ENCODE results near the gene RNF150. TPM values are rescaled to one million over a fixed set of nuclear protein-coding genes. Genes with fewer than 3 reads are reported as not detected.

RNF150 gene
- total RNA-seq, 1 experiment from 2014 or later = 4.4 TPM

- Histone ChIP-seq H2BK120ac (ENCODE audit: low read depth, low read length, poor library complexity, severe bottlenecking) (no peak overlapping the region), H2AFZ (ENCODE audit: low read length) (no peak overlapping the region), H3K4ac (ENCODE audit: low read depth, low read length) (no peak overlapping the region), H3K79me1 (ENCODE audit: insufficient read depth, low read depth, low read length, poor library complexity, severe bottlenecking) (no peaks in the 10 kb centered on the region), H4K20me1 (ENCODE audit: control insufficient read depth, insufficient read depth, insufficient read length) (no peaks in the 10 kb centered on the region), H4K91ac (ENCODE audit: insufficient read length, low read depth, low read length) (no peak overlapping the region), H4K5ac (ENCODE audit: insufficient read length, low read depth, low read length) (no peak overlapping the region), H3K23ac (ENCODE audit: insufficient read length, low read depth, low read length) (no peak overlapping the region), H3K56ac (ENCODE audit: insufficient read length, low read depth, low read length) (no peak overlapping the region), H2AK5ac (ENCODE audit: insufficient read length, low read length) (no peak overlapping the region), H3K4me1 (ENCODE audit: insufficient read depth, low read length) (no peaks in the 10 kb centered on the region), H2BK15ac (ENCODE audit: low read depth, low read length) (no peak overlapping the region), H3K9ac (ENCODE audit: extremely low read depth, insufficient read length, low read length) (no peak overlapping the region), H3K14ac (ENCODE audit: insufficient read depth, low read length) (no peak overlapping the region), H3K18ac (ENCODE audit: insufficient read length, low read depth, low read length) (no peak overlapping the region), H3K79me2 (ENCODE audit: insufficient read depth, low read length) (no peaks in the 10 kb centered on the region; the same call in 1 of the 2 replicates), H3K4me2 (ENCODE audit: insufficient read depth, insufficient read length, low read length) (no peak overlapping the region), H3K23me2 (ENCODE audit: insufficient read length, low read depth, low read length, poor library complexity, severe bottlenecking) (no peaks in the 10 kb centered on the region), H4K8ac (replicated peaks; ENCODE audit: insufficient read length, low read depth, low read length) (no peak overlapping the region), H3T11ph (ENCODE audit: low read length) (no peak overlapping the region), H2BK5ac (ENCODE audit: insufficient read length, low read length) (no peak overlapping the region), H3K27ac (ENCODE audit: insufficient read length, low read depth, low read length) (no peak overlapping the region), H3K27me3 (ENCODE audit: insufficient read depth, low read length) (no peaks in the 10 kb centered on the region), H2BK20ac (ENCODE audit: low read depth, low read length, poor library complexity, severe bottlenecking) (no peak overlapping the region), H3K9me3 (ENCODE audit: control insufficient read depth, low read depth, low read length) (no peaks in the 10 kb centered on the region), H2BK12ac (ENCODE audit: insufficient read length, low read depth, low read length) (no peak overlapping the region)
- H3K9me3 Mint-ChIP-seq = no peaks in the 10 kb centered on the region
- no peaks in the 10 kb centered on the region for H3K27me3 Mint-ChIP-seq (ENCODE audit: low read depth)
- no CpG with 5 or more reads among the region's 1 CpG for WGBS (ENCODE audit: extremely low coverage, insufficient read length, low lambda C conversion rate)
- H3K4me3 Mint-ChIP-seq = no peak overlapping the region
- no peaks in the 10 kb centered on the region for H3K4me1 Mint-ChIP-seq
- no peak for TF ChIP-seq CTCF (conservative IDR thresholded peaks at IDR 0.05)
- no peak overlapping the region for H3K27ac Mint-ChIP-seq
- no peak for DNase-seq
- H3K36me3 Mint-ChIP-seq (ENCODE audit: insufficient read depth in 1 of 3, low read depth in 3 of 3) = no peaks in the 10 kb centered on the region; a peak in 1 of 7 replicates
These were observed 139.3 kb downstream of the RNF150 start for GRCh38 chr4:140994015-140994414.
